Measurements from ENCODE around the gene DNER. TPM values are rescaled to one million over a fixed set of nuclear protein-coding genes. Genes with fewer than 3 reads are reported as not detected.

Gene DNER
- total and polyA plus RNA-seq, 2 of the 4 experiments (the other 2 are of a cell fraction) = under 0.01 to 0.14 TPM

DNA sequence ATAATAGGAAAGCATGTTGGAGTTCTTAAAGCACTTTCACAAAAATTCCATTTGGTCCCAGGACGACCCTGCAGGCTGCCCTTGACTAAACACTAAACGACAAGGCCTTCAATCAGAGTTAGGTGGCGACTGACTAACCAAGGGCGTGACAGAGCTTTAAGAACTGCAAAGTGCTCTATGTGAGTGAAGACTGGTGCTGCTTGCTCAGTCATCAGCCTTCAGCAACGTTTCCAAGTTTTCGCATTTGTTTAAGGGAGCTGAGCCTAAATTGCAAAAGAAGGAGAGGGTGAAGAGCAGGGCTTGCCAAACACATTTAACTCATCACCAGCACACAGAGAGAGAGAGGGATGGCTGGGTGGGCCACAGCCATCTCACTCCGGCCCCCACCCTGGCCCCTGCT lies 238.6 kb downstream of the DNER start:
- Histone ChIP-seq H3K4me2 (ENCODE audit: low read depth, low read length) (no peak overlapping the region), H2BK120ac (ENCODE audit: low read depth, low read length) (no peak overlapping the region), H4K5ac (ENCODE audit: low read depth, low read length) (no peak overlapping the region), H3K4me1 (ENCODE audit: control insufficient read depth, insufficient read depth, low read length) (no peaks in the 10 kb centered on the region), H3K27ac (ENCODE audit: insufficient read depth, low read length) (no peak overlapping the region), H3K4ac (ENCODE audit: low read depth, low read length) (no peak overlapping the region), H3K56ac (ENCODE audit: extremely low read depth, insufficient read depth, low read length) (no peak overlapping the region), H2AK5ac (ENCODE audit: low read depth, low read length) (no peak overlapping the region), H2AFZ (replicated peaks; ENCODE audit: low read length, poor library complexity) (no peak overlapping the region), H3K14ac (replicated peaks; ENCODE audit: low read depth, low read length) (no peak overlapping the region), H2BK20ac (ENCODE audit: low read depth, low read length) (no peak overlapping the region), H3K79me1 (ENCODE audit: low read depth in 1 of 2, low read length in 2 of 2) (no peaks in the 10 kb centered on the region), H4K91ac (ENCODE audit: insufficient read depth, low read depth, low read length) (no peak overlapping the region), H2BK15ac (ENCODE audit: low read depth, low read length) (no peak overlapping the region), H2BK5ac (ENCODE audit: low read depth, low read length, poor library complexity, severe bottlenecking) (no peak overlapping the region), H3K27me3 (ENCODE audit: control insufficient read depth, insufficient read depth, low read length) (no peaks in the 10 kb centered on the region), H3K23ac (ENCODE audit: low read depth, low read length) (no peak overlapping the region), H3K4me3 (ENCODE audit: insufficient read depth, low read depth, low read length) (no peak overlapping the region), H4K20me1 (ENCODE audit: insufficient read depth, low read length) (no peaks in the 10 kb centered on the region), H4K8ac (ENCODE audit: low read depth in 2 of 2, low read length in 2 of 2) (no peak overlapping the region), H3K18ac (ENCODE audit: low read depth, low read length) (no peak overlapping the region), H3K9ac (ENCODE audit: low read depth, low read length) (no peak overlapping the region), H3K9me1 (ENCODE audit: insufficient read depth, low read length) (no peaks in the 10 kb centered on the region), H2AK9ac (replicated peaks; ENCODE audit: low read depth, low read length, poor library complexity) (no peak overlapping the region), H3K9me3 (ENCODE audit: control insufficient read depth, insufficient read depth, low read length) (no peaks in the 10 kb centered on the region; the same call in 1 of the 2 replicates), H3K36me3 (ENCODE audit: control insufficient read depth, insufficient read depth, low read length) (no peaks in the 10 kb centered on the region)
- in situ Hi-C loops (cut with MboI; ENCODE audit: low sequenced_read_pairs) = no loop called here
- ChIA-PET POLR2A (ENCODE audit: unreplicated experiment) (no interaction called here), CTCF (no interaction called here)
- no TSS peak for BruUV-seq (replicated peaks)
- intact Hi-C loops (cut with micrococcal nuclease) = no loop called here
- dilution Hi-C loops (cut with HindIII; ENCODE audit: low sequenced_read_pairs, unreplicated experiment) = no loop called here
- TF ChIP-seq MXI1 (IDR thresholded peaks at IDR 0.05; ENCODE audit: borderline replicate concordance, low read depth, low read length) (no peak), CHD1 (IDR thresholded peaks at IDR 0.05; ENCODE audit: low read depth, low read length) (no peak), RCOR1 (IDR thresholded peaks at IDR 0.05; ENCODE audit: insufficient replicate concordance, low read length) (no peak), CEBPB (IDR thresholded peaks at IDR 0.05; ENCODE audit: low read depth, low read length) (no peak), RAD21 (IDR thresholded peaks at IDR 0.05; ENCODE audit: low read length) (no peak), MAZ (IDR thresholded peaks at IDR 0.05; ENCODE audit: borderline replicate concordance, low read depth, low read length) (no peak), POLR2A (IDR thresholded peaks at IDR 0.05; ENCODE audit: low read depth, low read length) (no peak), NFE2L2 (IDR thresholded peaks at IDR 0.05; ENCODE audit: low read depth, low read length) (no peak), FOS (IDR thresholded peaks at IDR 0.05; ENCODE audit: low read depth, low read length) (no peak), BHLHE40 (IDR thresholded peaks at IDR 0.05; ENCODE audit: low read depth, low read length) (no peak)
- WGBS, 2 experiments (ENCODE audit: extremely low coverage in 2 of 2, insufficient read length in 1 of 2) = 20% methylated on average over 1 of the region's 7 CpGs; no CpG with 5 or more reads in 1 of the 2 experiments
- no peak for ATAC-seq (ENCODE audit: low read depth)
- DNase-seq = no peak

Data from IMR-90 (cell line).